HL-60/S4 treated with retinoic acid at 250 ng/mL for 4 days and 3 days (cell line): ENCODE results near the gene NDUFV2.
"Not testable (repeated sequence)": the region's sequence is repeated elsewhere in the genome, so short reads cannot be mapped to it uniquely, and the experiment has no call there.

ENCODE experiments used
- in situ Hi-C: fragments of 300-500 bp; cut with MboI; formaldehyde crosslinking; loops from 2 replicates; pipeline ENCODE4 v1.7.0; 2022; ENCODE audit warnings: low sequenced_read_pairs

NDUFV2 gene

GRCh38 chr18:9148203-9148552 is 45.7 kb downstream of the NDUFV2 start:
- in situ Hi-C loops: no loop called here

GRCh38 chr18:9150121-9150520 is 47.6 kb downstream of the NDUFV2 start:
- in situ Hi-C loops: no loop called here

- in situ Hi-C loops: no loop called here
Observed at GRCh38 chr18:9153256-9153655, 50.8 kb downstream of the NDUFV2 start.

- in situ Hi-C loops: no loop called here
Observed at GRCh38 chr18:9156604-9157249, 54.2 kb downstream of the NDUFV2 start.

GRCh38 chr18:9157806-9158205 is 55.3 kb downstream of the NDUFV2 start:
- in situ Hi-C loops: no loop called here

- in situ Hi-C loops: no loop called here
Observed at GRCh38 chr18:9160014-9160413, 57.5 kb downstream of the NDUFV2 start.

GRCh38 chr18:9162663-9163062 is 60.2 kb downstream of the NDUFV2 start:
- in situ Hi-C loops: not testable (repeated sequence)

GRCh38 chr18:9164149-9164548 is 61.6 kb downstream of the NDUFV2 start:
- in situ Hi-C loops: not testable (repeated sequence)

- in situ Hi-C loops: not testable (repeated sequence)
Observed at GRCh38 chr18:9165883-9166282, 63.4 kb downstream of the NDUFV2 start.

- in situ Hi-C loops: not testable (repeated sequence)
Observed at GRCh38 chr18:9169515-9169914, 67.0 kb downstream of the NDUFV2 start.

GRCh38 chr18:9171919-9172318 is 69.4 kb downstream of the NDUFV2 start:
- in situ Hi-C loops: not testable (repeated sequence)

GRCh38 chr18:9172506-9173127 is 70.1 kb downstream of the NDUFV2 start:
- in situ Hi-C loops: no loop called here

GRCh38 chr18:9173770-9174233 is 71.3 kb downstream of the NDUFV2 start:
- in situ Hi-C loops: no loop called here

- in situ Hi-C loops: no loop called here
Observed at GRCh38 chr18:9174302-9174701, 71.8 kb downstream of the NDUFV2 start.

GRCh38 chr18:9175115-9175514 is 72.6 kb downstream of the NDUFV2 start:
- in situ Hi-C loops: no loop called here

- in situ Hi-C loops: no loop called here
Observed at GRCh38 chr18:9177031-9177430, 74.5 kb downstream of the NDUFV2 start.

- in situ Hi-C loops: no loop called here
Observed at GRCh38 chr18:9177466-9177865, 75.0 kb downstream of the NDUFV2 start.

GRCh38 chr18:9178557-9178956 is 76.1 kb downstream of the NDUFV2 start:
- in situ Hi-C loops: no loop called here

GRCh38 chr18:9181275-9181674 is 78.8 kb downstream of the NDUFV2 start:
- in situ Hi-C loops: no loop called here

- in situ Hi-C loops: no loop called here
Observed at GRCh38 chr18:9182852-9183399, 80.4 kb downstream of the NDUFV2 start.
